ENCODE measurements around the gene MRM3. TPM values are rescaled to one million over a fixed set of nuclear protein-coding genes. Genes with fewer than 3 reads are reported as not detected.
A peak's percentile ranks its signal among the peaks of the same experiment; 100 is the strongest.
"Not testable (repeated sequence)": the region's sequence is repeated elsewhere in the genome, so short reads cannot be mapped to it uniquely, and the experiment has no call there.

MRM3 gene
- total RNA-seq, 2 donors from 2014 or later, result 14.9 to 17.7 TPM

- DNase-seq (peak; percentile 95), ATAC-seq (peak; percentile 93 to 94)
- intact Hi-C loops (cut with DNase I), result no loop called here
These were observed 30.0 kb upstream of the MRM3 start, which contains the start of gene GEMIN4 for GRCh38 chr17:752002-752619. Gene GEMIN4, minus strand, starts transcription at chr17:752264. Its CDS starts 122 bp downstream, at chr17:752142.

GRCh38 chr17:752620-753219 lies 29.4 kb upstream of the MRM3 start:
- intact Hi-C loops (cut with DNase I), result no loop called here
- peak; percentile 84 for DNase-seq
- ATAC-seq, result peak; percentile 76 to 80

- DNase-seq (no peak), ATAC-seq (no peak)
- intact Hi-C loops (cut with DNase I), result no loop called here
These were observed 28.7 kb upstream of the MRM3 start for GRCh38 chr17:753418-753817.

GRCh38 chr17:755319-755961 lies 26.7 kb upstream of the MRM3 start:
- ATAC-seq; intact Hi-C loops (cut with DNase I): not testable (repeated sequence)

GRCh38 chr17:756010-756567 lies 26.1 kb upstream of the MRM3 start:
- intact Hi-C loops (cut with DNase I), result not testable (repeated sequence)

More at GRCh38 chr17:755319-755961, 26.7 kb upstream of the MRM3 start:
- DNase-seq, result not testable (repeated sequence)

GRCh38 chr17:759964-760363 lies 22.2 kb upstream of the MRM3 start:
- ATAC-seq (no peak), DNase-seq (no peak)
- intact Hi-C loops (cut with DNase I), result no loop called here

More at GRCh38 chr17:756010-756567, 26.1 kb upstream of the MRM3 start:
- not testable (repeated sequence) for ATAC-seq, DNase-seq

GRCh38 chr17:760371-760770 lies 21.8 kb upstream of the MRM3 start:
- intact Hi-C loops (cut with DNase I), result no loop called here
- ATAC-seq (peak; percentile 86 to 89), DNase-seq (peak; percentile 51)

GRCh38 chr17:767076-767475 lies 15.1 kb upstream of the MRM3 start:
- ATAC-seq (no peak), DNase-seq (no peak)
- intact Hi-C loops (cut with DNase I), result no loop called here

GRCh38 chr17:773016-773415 lies 9.1 kb upstream of the MRM3 start:
- ATAC-seq (no peak), DNase-seq (no peak)
- intact Hi-C loops (cut with DNase I), result no loop called here

- no peak for DNase-seq
- intact Hi-C loops (cut with DNase I), result no loop called here
- no peak for ATAC-seq
These were observed 8.5 kb upstream of the MRM3 start for GRCh38 chr17:773467-774312.

GRCh38 chr17:774313-774584 lies 7.9 kb upstream of the MRM3 start:
- intact Hi-C loops (cut with DNase I), result no loop called here
- no peak for DNase-seq
- no peak for ATAC-seq

- ATAC-seq, result no peak
- no peak for DNase-seq
- intact Hi-C loops (cut with DNase I), result no loop called here
These were observed 4.1 kb upstream of the MRM3 start for GRCh38 chr17:778096-778495.

GRCh38 chr17:784143-784542 lies 2.0 kb downstream of the MRM3 start:
- intact Hi-C loops (cut with DNase I), result loop anchor here in 1 of 2 donors (5.0 kb wide), 1 partner anchor 198 kb away; no protein-coding TSS in a partner anchor
- DNase-seq, result no peak
- ATAC-seq, result no peak

GRCh38 chr17:785901-786300 lies 3.7 kb downstream of the MRM3 start:
- DNase-seq; ATAC-seq; intact Hi-C loops (cut with DNase I): not testable (repeated sequence)

GRCh38 chr17:787641-788221 lies 5.6 kb downstream of the MRM3 start:
- ATAC-seq, result no peak

GRCh38 chr17:788551-788950 lies 6.4 kb downstream of the MRM3 start:
- intact Hi-C loops (cut with DNase I), result no loop called here
- DNase-seq (no peak), ATAC-seq (no peak)

More at GRCh38 chr17:787641-788221, 5.6 kb downstream of the MRM3 start:
- DNase-seq, result no peak
- intact Hi-C loops (cut with DNase I), result no loop called here

- intact Hi-C loops (cut with DNase I), result no loop called here
- ATAC-seq, result no peak
- DNase-seq, result no peak
These were observed 7.1 kb downstream of the MRM3 start for GRCh38 chr17:789160-789840.

All from left cardiac atrium (tissue), 4 donors.